CD4-positive, alpha-beta T cell (primary cell): ENCODE measurements around the gene CFDP1. TPM values are rescaled to one million over a fixed set of nuclear protein-coding genes. Genes with fewer than 3 reads are reported as not detected.

Source experiments
- ATAC-seq: fragments of 200-7000 bp; cut with Tn5 transposase; one replicate; pipeline ENCODE4 v1.10.0; 2022; ENCODE audit warnings: mild to moderate bottlenecking; ENCODE audit not compliant: poor library complexity
- CTCF ChIA-PET: fragments of 350-600 bp; sonication (Branson Sonifier 250); formaldehyde crosslinking; loops from one replicate; lab custom pipeline; 2021; ENCODE audit warnings: antibody characterized with exemption, inconsistent platforms; lab: Charles Lee
- POLR2A ChIA-PET: fragments of 350-600 bp; sonication (Branson Sonifier 250); formaldehyde crosslinking; loops from one replicate; lab custom pipeline; 2021; ENCODE audit warnings: antibody characterized with exemption, inconsistent platforms; lab: Charles Lee
- DNase-seq, 14 experiments: peaks; one replicate each; pipeline ENCODE4 v3.0.0-alpha.2; 2013 to 2020; ENCODE audit warnings: mixed read lengths in 2 of 14
- H3K27ac ChIP-seq, 2 donors: one replicate each; pipeline versions ENCODE4 v1.5.1 to v1.7.0; 2013; ENCODE audit warnings: low read length in 2 of 2, low read depth in 1 of 2, mild to moderate bottlenecking in 1 of 2
- H3K27me3 ChIP-seq, 2 experiments: 1 replicate in 1 of 2; 2 replicates in 1 of 2; pipeline versions ENCODE4 v1.6.1 to v1.7.0; 2013; ENCODE audit warnings: low read length in 2 of 2, control low read depth in 1 of 2, mild to moderate bottlenecking in 1 of 2, moderate library complexity in 1 of 2; ENCODE audit not compliant: insufficient read depth in 2 of 2, control insufficient read depth in 1 of 2
- H3K36me3 ChIP-seq: one replicate; pipeline ENCODE4 v1.6.1; 2013; ENCODE audit warnings: low read length, control low read depth; ENCODE audit not compliant: insufficient read depth
- H3K4me1 ChIP-seq: one replicate; pipeline ENCODE4 v1.6.1; 2013; ENCODE audit warnings: low read length, control low read depth; ENCODE audit not compliant: insufficient read depth
- H3K4me3 ChIP-seq: one replicate; pipeline ENCODE4 v1.5.1; 2013; ENCODE audit warnings: mild to moderate bottlenecking, low read length, moderate library complexity
- H3K9me3 ChIP-seq, 2 experiments: 1 replicate in 1 of 2; 2 replicates in 1 of 2; pipeline versions ENCODE4 v1.6.1 to v1.7.0; 2013; ENCODE audit warnings: low read length in 2 of 2, mild to moderate bottlenecking in 2 of 2, control low read depth in 1 of 2, moderate library complexity in 1 of 2; ENCODE audit not compliant: control insufficient read depth in 1 of 2, insufficient read depth in 1 of 2
- H3K27ac Mint-ChIP-seq: one replicate; pipeline ENCODE4 v1.8.0; 2020; ENCODE audit warnings: mixed read lengths
- H3K27me3 Mint-ChIP-seq: one replicate; pipeline ENCODE4 v1.8.0; 2021; ENCODE audit warnings: mixed read lengths
- H3K36me3 Mint-ChIP-seq: one replicate; pipeline ENCODE4 v1.8.0; 2021; ENCODE audit warnings: low read depth, mixed read lengths
- H3K4me1 Mint-ChIP-seq: one replicate; pipeline ENCODE4 v1.8.0; 2021; ENCODE audit warnings: low read depth, mixed read lengths
- H3K4me3 Mint-ChIP-seq: one replicate; pipeline ENCODE4 v1.8.0; 2020; ENCODE audit warnings: mild to moderate bottlenecking, mixed read lengths
- H3K9me3 Mint-ChIP-seq: one replicate; pipeline ENCODE4 v1.8.0; 2020; ENCODE audit warnings: mixed read lengths
- CTCF ChIP-seq: fragments of 200-600 bp; IDR thresholded peaks from one replicate; pipeline ENCODE4 v1.8.0; 2022; ENCODE audit warnings: antibody characterized with exemption, mild to moderate bottlenecking
- intact Hi-C, 2 experiments: fragments of 100-400 bp; cut with DNase I in 1 of 2; cut with micrococcal nuclease in 1 of 2; formaldehyde crosslinking; loops; one replicate each; pipeline versions ENCODE4 v1.15.1 to v1.9.0; 2023 to 2025; cut with DNase I, micrococcal nuclease
- total RNA-seq, 174 experiments: library from RNA in 2 of 174; stranded (reverse) in 2 of 174; gene quantifications; one replicate each; pipeline ENCODE4 v1.2.3 and lab custom pipeline; 2021 to 2026

The CFDP1 gene
- total RNA-seq, 2 experiments from 2014 or later, result 23.0 to 25.5 TPM

GRCh38 chr16:75445298-75445697, 12.0 kb upstream of the CFDP1 start:
- Mint-ChIP-seq H3K4me3 (no peak overlapping the region), H3K27ac (no peak overlapping the region), H3K9me3 (no peaks in the 10 kb centered on the region), H3K36me3 (peaks cover 35% of the 10 kb centered on the region), H3K27me3 (no peaks in the 10 kb centered on the region), H3K4me1 (no peaks in the 10 kb centered on the region)
- no peak for TF ChIP-seq CTCF
- DNase-seq (no peak), ATAC-seq (no peak)
- H3K4me1 ChIP-seq, result no peaks in the 10 kb centered on the region
- H3K27me3 ChIP-seq, result no peaks in the 10 kb centered on the region
- CTCF ChIA-PET, result interaction anchor here (1.4 kb wide), 1 partner anchor 19 kb away, joined by 8 read pairs; the partner anchor contains the start of gene TMEM170A
- POLR2A ChIA-PET, result interaction anchor here (0.6 to 1.4 kb wide), 3 partner anchors 12 to 28 kb away, joined by 3 to 5 read pairs (median 3); partner anchors contain the start of gene CFDP1
- H3K27ac ChIP-seq, result no peak overlapping the region
- no peaks in the 10 kb centered on the region for H3K9me3 ChIP-seq
- intact Hi-C loops, result no loop called here
- H3K36me3 ChIP-seq, result peaks cover 19% of the 10 kb centered on the region
- no peak overlapping the region for H3K4me3 ChIP-seq

GRCh38 chr16:75443298-75443697, 10.0 kb upstream of the CFDP1 start:
- ATAC-seq (no peak), DNase-seq (no peak)
- TF ChIP-seq CTCF, result no peak
- Mint-ChIP-seq H3K27me3 (no peaks in the 10 kb centered on the region), H3K36me3 (peaks cover 19% of the 10 kb centered on the region), H3K27ac (no peak overlapping the region), H3K4me3 (no peak overlapping the region), H3K4me1 (no peaks in the 10 kb centered on the region), H3K9me3 (no peaks in the 10 kb centered on the region)
- no peaks in the 10 kb centered on the region for H3K4me1 ChIP-seq
- ChIA-PET CTCF (no interaction called here), POLR2A (no interaction called here)
- no peaks in the 10 kb centered on the region for H3K27me3 ChIP-seq
- no peak overlapping the region for H3K27ac ChIP-seq
- intact Hi-C loops, result no loop called here
- no peak overlapping the region for H3K4me3 ChIP-seq
- H3K9me3 ChIP-seq, result no peaks in the 10 kb centered on the region
- peaks cover 6% of the 10 kb centered on the region for H3K36me3 ChIP-seq

GRCh38 chr16:75433732-75434413, 570 bp upstream of the CFDP1 start:
- intact Hi-C loops, result loop anchor here (1.0 to 10.0 kb wide), 10 partner anchors 30 to 1757 kb away; partner anchors contain the start of genes ADAT1 (in 2 of the 2), TMEM170A (in 2 of the 2), GABARAPL2 (in 1 of the 2) and MON1B (in 1 of the 2)
- no peak for TF ChIP-seq CTCF
- Mint-ChIP-seq H3K27ac (peak overlapping the region; percentile 96), H3K4me1 (peaks cover 27% of the 10 kb centered on the region), H3K36me3 (peaks cover 15% of the 10 kb centered on the region), H3K27me3 (no peaks in the 10 kb centered on the region), H3K4me3 (peak overlapping the region; percentile 94), H3K9me3 (no peaks in the 10 kb centered on the region)
- Histone ChIP-seq H3K9me3 (no peaks in the 10 kb centered on the region), H3K4me1 (peaks cover 33% of the 10 kb centered on the region), H3K27me3 (no peaks in the 10 kb centered on the region), H3K36me3 (no peaks in the 10 kb centered on the region), H3K4me3 (peak overlapping the region; percentile 83), H3K27ac (peak overlapping the region; percentile 96 to 97)
- CTCF ChIA-PET, result interaction anchor here (1.0 to 2.6 kb wide), 3 partner anchors 31 to 84 kb away, joined by 3 to 25 read pairs (median 7); partner anchors contain the start of gene TMEM170A
- ATAC-seq (peak; percentile 78), DNase-seq (peak in 6 of 14 experiments; percentile 2 to 93 (median 80))
- POLR2A ChIA-PET, result interaction anchor here (0.7 to 3.3 kb wide), 25 partner anchors 11 to 1757 kb away, joined by 3 to 61 read pairs (median 5); partner anchors contain the start of genes ADAT1, GABARAPL2, KARS1 and MLKL
